Mesodermal cell (in vitro differentiated cells): ENCODE measurements around the gene TYMP.

Source experiments
- H3K27ac ChIP-seq: 2 replicates; pipeline ENCODE4 v1.7.0; 2013; ENCODE audit warnings: mild to moderate bottlenecking, low read depth, low read length, moderate library complexity; ENCODE audit not compliant: severe bottlenecking
- H3K36me3 ChIP-seq: 2 replicates; pipeline ENCODE4 v1.7.1; 2013; ENCODE audit warnings: mild to moderate bottlenecking, low read length, moderate library complexity; ENCODE audit not compliant: control insufficient read depth, insufficient read depth
- H3K4me1 ChIP-seq: one replicate; pipeline ENCODE4 v1.7.1; 2013; ENCODE audit warnings: mild to moderate bottlenecking, low read length; ENCODE audit not compliant: insufficient read depth, control insufficient read depth, poor library complexity, severe bottlenecking
- H3K4me3 ChIP-seq: 2 replicates; pipeline ENCODE4 v1.7.0; 2013; ENCODE audit warnings: low read length, control low read depth, mild to moderate bottlenecking; ENCODE audit not compliant: insufficient read depth, poor library complexity, severe bottlenecking; ENCODE audit errors: extremely low read depth
- H3K9me3 ChIP-seq: 2 replicates; pipeline ENCODE4 v1.7.1; 2013; ENCODE audit warnings: mild to moderate bottlenecking, low read length, moderate library complexity; ENCODE audit not compliant: control insufficient read depth
- WGBS, 2 experiments: methylation state at CpG; one replicate each; pipeline ENCODE4 v1.1.5; 2013; ENCODE audit warnings: missing lambda C conversion rate in 2 of 2; ENCODE audit not compliant: insufficient coverage in 2 of 2; 5-methylcytosine and 5-hydroxymethylcytosine counted together

TYMP gene

DNA sequence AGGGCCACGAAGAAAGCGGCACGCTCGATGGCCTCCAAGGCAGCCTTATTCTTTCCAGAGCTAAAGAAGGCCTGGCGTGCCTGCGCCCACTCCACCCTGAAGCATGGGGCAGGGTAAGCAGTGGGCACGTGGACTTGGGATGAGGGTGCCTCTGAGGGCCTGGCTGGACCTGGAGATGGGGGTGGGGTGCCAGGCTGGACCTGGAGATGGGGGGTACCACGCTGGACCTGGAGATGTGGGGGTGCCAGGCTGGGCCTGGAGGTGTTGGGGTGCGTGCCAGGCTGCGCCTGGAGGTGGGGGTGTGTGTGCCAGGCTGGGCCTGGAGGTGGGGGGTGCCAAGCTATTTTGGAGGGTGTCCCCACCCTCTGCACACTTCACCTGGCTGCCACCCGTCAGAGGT, 43.2 kb upstream of the TYMP start:
- peaks cover 58% of the 10 kb centered on the region for H3K36me3 ChIP-seq
- WGBS, 2 experiments, result 99 to 100% methylated on average over 6 to 8 of the region's 11 CpGs
- no peak overlapping the region for H3K4me3 ChIP-seq
- H3K9me3 ChIP-seq, result no peaks in the 10 kb centered on the region
- no peak overlapping the region for H3K27ac ChIP-seq
- H3K4me1 ChIP-seq, result no peaks in the 10 kb centered on the region

DNA sequence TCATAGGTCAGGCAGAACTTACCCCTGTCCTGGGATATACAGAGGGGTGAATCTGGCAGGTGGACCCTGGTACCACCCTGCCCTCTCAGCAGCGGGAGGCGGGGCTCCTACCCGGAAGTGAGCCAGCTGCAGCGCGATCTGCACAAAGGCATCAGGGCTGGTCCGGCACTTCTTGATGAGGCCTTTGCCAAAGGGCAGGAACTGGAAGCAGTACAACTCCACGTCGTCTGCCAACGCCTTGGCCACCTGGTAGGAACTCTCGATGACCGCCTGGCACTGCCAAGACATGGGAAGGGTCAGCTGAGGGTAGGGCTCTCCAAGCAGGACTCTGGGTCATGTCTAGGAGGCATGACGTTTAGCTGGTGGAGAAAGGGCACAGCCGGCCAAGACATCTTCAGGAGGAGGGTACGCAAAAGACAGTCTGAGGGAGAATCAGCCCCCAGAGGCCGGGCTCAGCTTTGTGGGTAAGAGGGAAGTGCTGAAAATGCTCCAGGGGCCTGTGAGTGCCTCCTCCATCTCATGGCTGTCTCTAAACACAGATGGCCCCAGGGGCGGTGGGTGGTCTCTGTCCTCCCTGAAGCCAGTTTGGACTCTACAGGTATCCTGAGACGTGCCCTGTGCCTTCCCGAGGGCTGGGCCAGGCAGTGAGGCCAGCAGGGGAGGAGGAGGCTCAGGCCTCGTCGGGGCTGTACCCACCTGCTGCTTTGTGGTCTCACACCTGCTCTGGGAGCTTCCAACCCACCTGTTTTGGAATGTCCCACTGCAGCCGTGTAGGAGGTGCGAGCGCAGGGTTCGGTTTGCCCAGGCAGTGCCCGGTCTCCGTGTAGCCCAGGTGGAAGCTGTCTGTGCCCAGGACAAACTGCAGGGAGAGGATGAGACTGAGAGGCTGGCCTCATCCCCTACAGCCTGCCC, 41.7 kb upstream of the TYMP start:
- 92 to 94% methylated on average over 21 to 22 of the region's 26 CpGs for WGBS, 2 experiments
- Histone ChIP-seq H3K9me3 (no peaks in the 10 kb centered on the region), H3K36me3 (peaks cover 58% of the 10 kb centered on the region), H3K4me3 (no peak overlapping the region), H3K27ac (no peak overlapping the region), H3K4me1 (no peaks in the 10 kb centered on the region)

DNA sequence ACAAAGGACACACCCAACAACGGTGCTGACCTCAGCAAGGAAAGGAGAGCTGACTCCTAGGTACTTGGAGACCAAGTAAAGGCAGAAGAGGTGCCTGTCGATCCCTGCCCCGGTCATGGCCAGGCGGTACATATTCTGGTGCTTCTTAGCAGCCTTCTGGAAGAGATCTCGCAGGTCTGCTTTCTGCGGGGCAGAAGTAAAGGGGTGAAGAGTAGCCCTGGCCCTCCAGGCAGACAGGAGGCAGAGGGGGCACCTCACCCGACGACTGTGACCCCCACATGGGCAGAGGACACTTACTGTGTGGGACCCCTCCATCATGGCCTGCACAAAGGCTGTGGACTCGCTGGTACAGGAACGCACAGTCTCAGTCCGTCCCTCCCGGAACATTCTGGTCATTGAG, 41.0 kb upstream of the TYMP start:
- H3K9me3 ChIP-seq, result no peaks in the 10 kb centered on the region
- WGBS, 2 experiments, result 92 to 94% methylated on average over 11 to 12 of the region's 12 CpGs

DNA sequence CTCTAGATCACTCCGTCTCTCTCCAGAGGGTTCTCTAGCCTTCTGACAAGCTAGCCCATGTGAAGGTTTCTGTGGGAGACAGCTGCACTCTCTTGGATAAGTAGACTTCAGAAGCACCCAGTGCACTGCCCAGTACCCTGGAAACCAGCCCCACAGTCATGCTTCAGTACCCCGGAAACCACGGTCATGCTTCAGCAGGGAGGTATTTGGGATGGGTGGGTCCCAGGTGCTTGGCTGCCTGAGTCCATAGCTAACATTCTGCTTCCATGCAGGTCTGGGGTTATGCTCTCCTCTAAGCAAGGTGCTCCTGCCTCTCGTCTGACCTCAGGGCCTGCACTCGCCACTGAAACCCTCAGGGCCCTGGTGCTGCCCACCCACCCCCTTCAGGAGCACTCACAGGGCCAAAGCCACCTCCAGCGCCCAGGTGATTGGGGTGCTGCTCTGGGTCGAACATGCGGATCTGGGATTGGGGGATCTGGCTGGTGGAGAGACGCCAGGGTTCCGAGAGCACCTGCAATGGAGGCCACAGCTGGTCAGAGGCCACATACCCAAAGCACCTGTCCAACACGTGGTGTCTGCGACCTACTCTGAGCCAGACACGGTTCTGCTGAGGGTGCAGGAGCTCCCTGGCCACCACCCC, 40.2 kb upstream of the TYMP start:
- Histone ChIP-seq H3K9me3 (no peaks in the 10 kb centered on the region), H3K4me3 (no peak overlapping the region), H3K4me1 (no peaks in the 10 kb centered on the region), H3K27ac (no peak overlapping the region), H3K36me3 (peaks cover 49% of the 10 kb centered on the region)
- 96 to 97% methylated on average over 12 to 13 of the region's 13 CpGs for WGBS, 2 experiments

More for the DNA sequence above, 41.0 kb upstream of the TYMP start:
- peaks cover 53% of the 10 kb centered on the region for H3K36me3 ChIP-seq
- no peak overlapping the region for H3K4me3 ChIP-seq
- no peaks in the 10 kb centered on the region for H3K4me1 ChIP-seq
- H3K27ac ChIP-seq, result no peak overlapping the region

DNA sequence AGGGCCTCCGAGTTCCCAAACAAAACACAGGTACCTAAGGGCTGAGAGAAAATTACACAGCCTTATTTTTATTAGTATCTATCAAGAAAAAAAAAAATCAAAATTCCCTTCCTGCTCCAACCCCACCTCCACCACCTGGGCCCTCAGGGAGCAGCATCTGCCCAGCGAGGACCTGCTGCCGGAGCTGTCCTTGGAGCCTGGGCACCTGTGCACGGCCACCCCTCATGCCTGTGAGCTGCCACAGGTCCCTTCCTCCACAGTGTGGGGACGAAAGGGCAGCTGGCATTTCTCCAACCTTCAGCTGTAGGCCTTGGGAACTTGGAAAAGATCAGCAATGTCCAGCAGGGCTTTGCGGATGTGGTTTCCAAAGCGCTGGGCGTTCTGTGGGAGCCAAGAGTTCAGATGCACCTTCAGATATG, 39.2 kb upstream of the TYMP start:
- H3K27ac ChIP-seq, result no peak overlapping the region
- no peaks in the 10 kb centered on the region for H3K9me3 ChIP-seq
- no peaks in the 10 kb centered on the region for H3K4me1 ChIP-seq
- H3K36me3 ChIP-seq, result peaks cover 47% of the 10 kb centered on the region
- H3K4me3 ChIP-seq, result no peak overlapping the region
- 96 to 99% methylated on average over 4 to 7 of the region's 8 CpGs for WGBS, 2 experiments

DNA sequence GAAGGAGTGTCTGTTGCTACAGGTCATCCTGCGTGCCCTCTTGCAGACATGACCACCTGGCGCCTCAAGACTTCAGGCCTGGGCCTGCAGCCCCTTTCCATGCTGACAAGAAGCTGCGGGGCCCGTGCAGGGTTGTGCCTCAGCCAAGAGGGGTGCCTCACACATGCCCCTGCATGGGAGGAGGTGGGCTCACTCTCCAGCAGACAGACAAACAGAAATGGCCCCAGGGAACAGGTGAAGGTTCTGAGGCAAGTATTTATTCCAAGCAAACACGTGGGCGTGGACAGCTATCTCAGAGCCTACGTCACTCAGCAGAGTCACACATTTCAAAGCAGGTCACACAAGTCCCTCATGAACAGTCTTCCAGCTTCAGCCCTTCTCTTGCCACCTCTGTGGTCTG, 38.8 kb upstream of the TYMP start:
- Histone ChIP-seq H3K4me3 (no peak overlapping the region), H3K27ac (no peak overlapping the region), H3K4me1 (no peaks in the 10 kb centered on the region), H3K36me3 (peaks cover 44% of the 10 kb centered on the region), H3K9me3 (no peaks in the 10 kb centered on the region)
- WGBS, 2 experiments, result 94 to 97% methylated on average over 7 of the region's 7 CpGs

DNA sequence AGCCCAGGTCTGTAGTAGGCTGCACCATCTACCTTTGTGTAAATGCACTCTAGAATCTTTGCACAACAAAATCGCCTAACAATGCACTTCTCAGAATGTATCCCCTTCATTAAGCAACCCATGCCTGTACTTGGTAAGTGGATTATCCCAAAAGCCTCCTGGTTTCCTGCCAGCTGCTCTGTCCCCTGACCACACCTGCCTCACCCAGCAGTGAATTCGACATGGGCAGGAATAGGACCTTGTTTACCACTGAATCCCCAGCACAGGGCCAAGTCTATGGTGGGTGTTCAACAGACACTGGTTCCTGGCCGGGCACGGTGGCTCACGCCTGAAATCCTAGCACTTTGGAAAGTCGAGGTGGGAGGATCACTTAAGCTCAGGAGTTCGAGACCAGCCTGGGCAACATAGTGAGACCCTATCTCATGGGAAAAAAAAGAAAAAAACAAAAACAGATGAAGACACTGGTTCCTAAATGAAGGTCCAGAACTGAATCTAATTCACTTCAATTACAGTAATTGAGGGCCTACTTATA, 38.0 kb upstream of the TYMP start:
- peaks cover 43% of the 10 kb centered on the region for H3K36me3 ChIP-seq
- WGBS, 2 experiments, result 94 to 95% methylated on average over 5 to 7 of the region's 7 CpGs
- H3K27ac ChIP-seq, result no peak overlapping the region
- no peak overlapping the region for H3K4me3 ChIP-seq
- no peaks in the 10 kb centered on the region for H3K9me3 ChIP-seq
- H3K4me1 ChIP-seq, result no peaks in the 10 kb centered on the region

DNA sequence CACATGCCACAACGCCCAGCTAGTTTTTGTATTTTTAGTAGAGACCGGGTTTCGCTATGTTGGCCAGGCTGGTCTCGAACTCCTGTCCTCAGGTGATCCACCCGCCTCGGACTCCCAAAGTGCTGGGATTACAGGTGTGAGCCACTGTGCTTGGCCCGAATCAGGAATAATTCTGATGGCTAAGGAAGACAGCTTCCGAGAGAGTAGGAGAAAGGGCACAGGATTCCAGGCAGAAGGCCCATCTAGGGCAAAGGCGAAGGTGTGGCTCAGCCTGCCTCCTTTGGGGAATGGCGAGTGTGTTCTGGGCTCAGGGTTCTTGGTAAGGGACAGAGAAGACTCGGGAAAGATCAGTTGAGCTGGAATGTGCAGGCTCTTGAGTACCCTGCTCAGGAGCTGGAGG, 34.5 kb upstream of the TYMP start:
- WGBS, 2 experiments, result 91 to 92% methylated on average over 9 to 11 of the region's 11 CpGs

DNA sequence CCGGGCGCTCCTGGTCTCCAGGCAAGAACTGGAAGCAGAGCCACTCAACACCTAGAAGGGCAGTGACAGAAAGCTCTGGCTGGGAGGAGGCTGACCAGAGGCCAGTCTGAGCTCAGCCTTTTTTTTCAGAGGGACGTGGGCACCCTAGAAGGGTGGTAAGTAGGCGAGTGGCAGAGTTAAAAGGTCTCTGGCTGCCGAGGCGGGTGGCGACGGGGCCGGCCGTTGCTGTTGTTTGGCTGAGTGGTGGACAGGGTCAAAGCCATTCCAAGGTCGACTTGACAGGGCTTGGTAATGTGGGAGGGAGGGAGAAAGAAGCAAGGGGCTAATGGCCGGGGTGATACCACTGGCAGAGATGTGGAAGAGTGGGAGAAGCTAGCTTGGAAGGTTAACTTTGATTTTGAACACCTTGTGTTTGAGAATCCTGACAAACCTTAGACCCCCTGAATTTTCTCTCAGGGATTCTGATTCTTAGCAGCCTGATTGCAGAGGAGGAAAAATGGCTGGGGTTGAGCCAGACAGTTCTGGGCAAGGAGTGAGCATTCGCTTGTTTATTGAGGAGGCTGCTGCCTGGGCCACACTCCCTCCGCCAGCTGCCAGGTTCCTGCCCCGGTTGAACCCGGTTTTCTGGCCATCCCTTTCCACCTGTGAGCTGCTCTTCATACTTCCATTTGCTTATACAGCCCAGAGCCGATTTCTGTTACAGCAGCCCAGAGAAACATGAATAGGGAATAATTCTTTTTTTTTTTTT, 33.8 kb upstream of the TYMP start:
- 37 to 38% methylated on average over 12 to 14 of the region's 17 CpGs for WGBS, 2 experiments
- Histone ChIP-seq H3K9me3 (no peaks in the 10 kb centered on the region), H3K4me3 (peak overlapping the region; percentile 43), H3K36me3 (peaks cover 6% of the 10 kb centered on the region), H3K4me1 (no peaks in the 10 kb centered on the region), H3K27ac (no peak overlapping the region)

More for the DNA sequence above, 34.5 kb upstream of the TYMP start:
- no peaks in the 10 kb centered on the region for H3K4me1 ChIP-seq
- no peaks in the 10 kb centered on the region for H3K9me3 ChIP-seq
- H3K4me3 ChIP-seq, result no peak overlapping the region
- peaks cover 10% of the 10 kb centered on the region for H3K36me3 ChIP-seq
- H3K27ac ChIP-seq, result no peak overlapping the region

DNA sequence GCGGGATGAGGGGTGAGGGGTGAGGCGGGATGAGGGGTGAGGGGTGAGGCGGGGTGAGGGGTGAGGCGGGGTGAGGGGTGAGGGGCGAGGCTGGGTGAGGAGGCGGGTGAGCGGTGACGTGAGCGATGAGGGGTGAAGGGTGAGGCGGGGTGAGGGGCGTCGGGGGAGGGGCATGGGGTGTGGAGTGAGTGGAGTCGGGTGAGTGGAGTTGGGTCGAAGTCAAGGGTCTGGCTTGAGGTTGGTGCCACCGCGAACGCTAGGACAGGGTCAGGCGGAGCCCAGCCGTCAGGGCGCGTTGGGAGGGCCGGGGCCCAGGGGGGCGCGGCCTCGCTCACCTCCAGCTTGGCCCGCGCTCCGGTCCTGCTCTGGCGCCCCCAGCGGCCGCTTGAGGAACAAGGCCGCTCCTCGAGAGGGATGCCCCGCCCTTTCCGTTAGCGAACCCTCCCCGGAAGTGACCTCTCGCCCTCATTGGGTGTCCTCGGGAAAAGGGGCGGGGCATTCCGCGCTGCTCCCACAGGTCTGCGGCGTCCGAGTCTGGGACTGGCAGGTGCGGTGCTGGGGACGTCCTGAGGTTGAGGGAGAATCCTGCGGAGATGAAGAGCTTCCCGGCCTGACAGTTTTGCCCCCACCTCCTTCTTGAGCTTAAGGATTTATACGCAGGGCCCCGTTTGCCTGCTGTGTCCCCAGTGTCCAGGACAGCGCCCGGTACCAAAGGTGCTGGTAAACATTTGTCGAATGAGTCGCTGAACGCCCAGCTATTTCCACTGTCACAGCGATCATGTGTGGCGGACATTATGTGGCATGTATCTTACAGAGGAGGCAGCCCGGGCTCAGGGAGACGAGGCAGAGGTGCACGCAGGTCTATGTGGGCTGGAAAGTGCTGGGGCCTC, 33.0 kb upstream of the TYMP start, which contains the start of gene SYCE3:
Gene SYCE3 (minus strand): TSS at position 397 of the 890 bp plus-strand sequence. CDS start 6,514 bp downstream, outside the sequence.
- no peaks in the 10 kb centered on the region for H3K4me1 ChIP-seq
- H3K27ac ChIP-seq, result no peak within 1 kb of the TSS
- WGBS, 2 experiments, result 2 to 3% methylated on average over 39 to 50 of the region's 61 CpGs
- H3K4me3 ChIP-seq, result peak within 1 kb of the TSS; percentile 43
- H3K36me3 ChIP-seq, result peaks cover 4% of the 10 kb centered on the region
- no peaks in the 10 kb centered on the region for H3K9me3 ChIP-seq
